ENCODE measurements around the gene SOAT2.
"Not testable (repeated sequence)": the region's sequence is repeated elsewhere in the genome, so short reads cannot be mapped to it uniquely, and the experiment has no call there.

SOAT2 gene

DNA sequence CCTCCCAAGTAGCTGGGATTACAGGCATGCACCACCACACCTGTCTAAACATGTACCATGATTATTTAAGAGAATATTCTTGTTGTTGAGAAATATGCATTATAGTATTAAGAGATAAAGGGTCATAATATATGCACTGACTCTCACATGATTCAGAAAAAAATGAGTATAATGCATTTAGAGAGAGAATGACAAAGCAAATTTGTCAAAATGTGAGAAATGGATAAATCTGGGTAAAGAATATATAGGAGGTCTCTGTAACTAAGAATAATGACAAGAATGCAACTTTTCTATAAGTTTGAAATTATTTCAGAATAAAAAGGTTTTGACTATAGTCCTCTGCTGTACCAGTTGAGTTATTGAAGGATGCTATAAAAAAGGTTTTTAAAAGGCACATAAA, 49.1 kb downstream of the SOAT2 start:
- DNase-seq: no peak
- ChIA-PET POLR2A (no interaction called here), CTCF (interaction anchor here (0.9 to 1.4 kb wide), 2 partner anchors 87 to 105 kb away, joined by 3 to 4 read pairs; no protein-coding TSS in a partner anchor)
- H3K27me3 ChIP-seq (replicated peaks in 2 of 5; ENCODE audit: control insufficient read depth in 4 of 5, insufficient read depth in 5 of 5, low read length in 4 of 5): no peaks in the 10 kb centered on the region
- H3K9me3 ChIP-seq (ENCODE audit: control extremely low read depth in 1 of 5, control insufficient read depth in 4 of 5, insufficient read depth in 2 of 5, low read depth in 1 of 5, low read length in 4 of 5): no peaks in the 10 kb centered on the region
- H3K36me3 ChIP-seq (ENCODE audit: control insufficient read depth in 4 of 4, insufficient read depth in 4 of 4, low read length in 3 of 4): no peaks in the 10 kb centered on the region
- no peaks in the 10 kb centered on the region for H3K4me1 ChIP-seq (ENCODE audit: control extremely low read depth in 1 of 4, control insufficient read depth in 4 of 4, insufficient read depth in 4 of 4, low read length in 3 of 4)
- H3K4me3 ChIP-seq (ENCODE audit: control insufficient read depth in 1 of 7, extremely low read depth in 1 of 7, insufficient read depth in 4 of 7, low read depth in 2 of 7, low read length in 6 of 7): no peak overlapping the region
- no peak overlapping the region for H3K27ac ChIP-seq (ENCODE audit: insufficient read depth in 1 of 2, low read depth in 1 of 2, low read length in 2 of 2, poor library complexity in 1 of 2, severe bottlenecking in 2 of 2)

DNA sequence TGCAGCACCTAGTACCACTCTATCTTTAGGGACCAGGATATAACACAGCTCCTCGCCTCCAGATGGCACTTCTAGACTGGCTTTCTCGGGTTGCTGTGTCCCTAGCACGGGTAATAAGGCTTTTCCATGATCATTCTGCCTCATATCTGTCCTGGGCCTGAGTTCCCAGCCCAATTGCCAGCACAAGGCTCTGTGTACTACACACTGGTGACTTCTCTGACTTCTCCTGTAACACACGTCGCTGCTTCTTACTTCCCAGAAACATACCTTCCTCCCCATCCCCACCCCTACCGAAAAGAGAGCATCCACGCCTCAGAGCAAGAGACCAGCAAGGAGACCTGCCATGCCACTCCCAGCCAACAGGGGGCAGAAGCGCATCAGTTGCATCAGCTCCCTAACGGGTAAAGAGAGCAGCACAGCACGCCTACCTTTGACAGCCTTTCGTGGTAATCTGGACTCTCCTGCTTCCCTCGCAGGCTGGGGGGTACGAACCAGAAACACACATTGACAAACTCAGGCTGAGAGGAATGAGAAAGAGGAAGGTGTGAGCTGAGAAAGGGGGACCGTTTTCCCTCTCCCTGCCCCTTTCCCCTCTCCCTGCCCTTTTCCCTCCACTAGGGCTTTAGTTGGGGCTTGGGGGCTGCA, 56.0 kb downstream of the SOAT2 start:
- ChIA-PET POLR2A (interaction anchor here (1.3 kb wide), 1 partner anchor 39 kb away, joined by 6 read pairs; no protein-coding TSS in a partner anchor), CTCF (interaction anchor here (0.7 to 8.0 kb wide), 32 partner anchors 8 to 500 kb away, joined by 3 to 97 read pairs (median 5); partner anchors contain the start of genes AAAS, CSAD, IGFBP6 and ITGB7)

DNA sequence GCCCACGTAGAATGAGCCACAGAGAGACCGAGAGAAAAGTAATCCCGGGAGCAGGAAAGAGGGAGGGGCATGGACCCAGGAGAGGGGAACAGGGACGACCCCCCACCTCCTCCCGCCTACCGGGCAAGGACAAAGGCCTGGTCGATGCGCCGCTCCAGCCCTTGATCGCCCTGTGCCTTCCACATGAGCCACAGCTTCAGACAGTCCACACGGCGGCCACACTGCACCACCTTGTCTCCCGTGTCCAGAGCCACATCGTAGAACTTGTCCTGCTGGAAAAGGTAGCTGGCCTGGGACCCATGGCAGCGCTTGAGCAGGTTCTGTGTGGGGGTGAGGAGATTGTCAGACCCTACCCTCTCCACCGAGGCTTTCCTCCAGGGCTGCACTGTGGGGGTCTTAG, 56.7 kb downstream of the SOAT2 start:
- CTCF ChIA-PET: interaction anchor here (0.7 to 8.0 kb wide), 33 partner anchors 8 to 500 kb away, joined by 3 to 97 read pairs (median 5); partner anchors contain the start of genes AAAS, CSAD, IGFBP6 and ITGB7

More for the DNA sequence above, 56.0 kb downstream of the SOAT2 start:
- Histone ChIP-seq H3K4me1 (ENCODE audit: control extremely low read depth in 1 of 4, control insufficient read depth in 4 of 4, insufficient read depth in 4 of 4, low read length in 3 of 4) (peaks cover 0 to 8% (median 2%) of the 10 kb centered on the region in 4 experiments), H3K36me3 (ENCODE audit: control insufficient read depth in 4 of 4, insufficient read depth in 4 of 4, low read length in 3 of 4) (no peaks in the 10 kb centered on the region), H3K9me3 (ENCODE audit: control extremely low read depth in 1 of 5, control insufficient read depth in 4 of 5, insufficient read depth in 2 of 5, low read depth in 1 of 5, low read length in 4 of 5) (no peaks in the 10 kb centered on the region), H3K27ac (ENCODE audit: insufficient read depth in 1 of 2, low read depth in 1 of 2, low read length in 2 of 2, poor library complexity in 1 of 2, severe bottlenecking in 2 of 2) (no peak overlapping the region), H3K4me3 (ENCODE audit: control insufficient read depth in 1 of 7, extremely low read depth in 1 of 7, insufficient read depth in 4 of 7, low read depth in 2 of 7, low read length in 6 of 7) (no peak overlapping the region), H3K27me3 (replicated peaks in 2 of 5; ENCODE audit: control insufficient read depth in 4 of 5, insufficient read depth in 5 of 5, low read length in 4 of 5) (no peaks in the 10 kb centered on the region)
- 14% methylated on average over 11 of the region's 14 CpGs for WGBS (ENCODE audit: insufficient coverage)
- DNase-seq: peak; percentile 81 to 90 (median 85)

DNA sequence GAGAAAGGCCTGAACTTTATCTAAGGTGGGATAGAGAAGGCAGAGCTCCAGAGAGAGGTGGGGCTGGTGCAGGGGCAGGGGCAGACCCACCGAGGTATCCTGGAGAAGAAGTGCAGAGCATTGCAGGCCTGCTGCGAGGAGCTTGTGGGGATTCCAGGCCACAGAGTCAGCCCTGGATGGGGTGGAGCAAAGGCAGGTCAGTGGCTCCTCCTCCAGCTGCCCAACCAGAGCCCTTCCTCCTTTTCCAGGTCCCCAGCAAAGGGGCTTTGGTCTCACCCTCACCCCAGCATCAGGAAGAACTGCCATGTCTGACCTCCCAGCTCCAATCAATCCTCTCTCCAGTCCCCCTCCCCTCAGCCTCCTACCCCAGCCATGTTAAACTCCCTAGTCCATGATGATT, 57.4 kb downstream of the SOAT2 start:
- no peaks in the 10 kb centered on the region for H3K9me3 ChIP-seq (ENCODE audit: control extremely low read depth in 1 of 5, control insufficient read depth in 4 of 5, insufficient read depth in 2 of 5, low read depth in 1 of 5, low read length in 4 of 5)
- no peak for DNase-seq
- no peaks in the 10 kb centered on the region for H3K27me3 ChIP-seq (replicated peaks in 2 of 5; ENCODE audit: control insufficient read depth in 4 of 5, insufficient read depth in 5 of 5, low read length in 4 of 5)
- H3K4me3 ChIP-seq (ENCODE audit: control insufficient read depth in 1 of 7, extremely low read depth in 1 of 7, insufficient read depth in 4 of 7, low read depth in 2 of 7, low read length in 6 of 7): no peak overlapping the region
- 94% methylated on average over 2 of the region's 2 CpGs for WGBS (ENCODE audit: insufficient coverage)
- H3K36me3 ChIP-seq (ENCODE audit: control insufficient read depth in 4 of 4, insufficient read depth in 4 of 4, low read length in 3 of 4): no peaks in the 10 kb centered on the region
- no peak overlapping the region for H3K27ac ChIP-seq (ENCODE audit: insufficient read depth in 1 of 2, low read depth in 1 of 2, low read length in 2 of 2, poor library complexity in 1 of 2, severe bottlenecking in 2 of 2)
- CTCF ChIA-PET: interaction anchor here (0.7 to 8.0 kb wide), 21 partner anchors 8 to 499 kb away, joined by 3 to 97 read pairs (median 11); partner anchors contain the start of genes AAAS, CSAD, IGFBP6 and ZNF740
- H3K4me1 ChIP-seq (ENCODE audit: control extremely low read depth in 1 of 4, control insufficient read depth in 4 of 4, insufficient read depth in 4 of 4, low read length in 3 of 4): peaks cover 0 to 8% (median 2%) of the 10 kb centered on the region in 4 experiments
- POLR2A ChIA-PET: no interaction called here

More for the DNA sequence above, 56.7 kb downstream of the SOAT2 start:
- no peak for DNase-seq
- Histone ChIP-seq H3K27ac (ENCODE audit: insufficient read depth in 1 of 2, low read depth in 1 of 2, low read length in 2 of 2, poor library complexity in 1 of 2, severe bottlenecking in 2 of 2) (no peak overlapping the region), H3K27me3 (replicated peaks in 2 of 5; ENCODE audit: control insufficient read depth in 4 of 5, insufficient read depth in 5 of 5, low read length in 4 of 5) (no peaks in the 10 kb centered on the region), H3K4me3 (ENCODE audit: control insufficient read depth in 1 of 7, extremely low read depth in 1 of 7, insufficient read depth in 4 of 7, low read depth in 2 of 7, low read length in 6 of 7) (no peak overlapping the region), H3K9me3 (ENCODE audit: control extremely low read depth in 1 of 5, control insufficient read depth in 4 of 5, insufficient read depth in 2 of 5, low read depth in 1 of 5, low read length in 4 of 5) (no peaks in the 10 kb centered on the region), H3K36me3 (ENCODE audit: control insufficient read depth in 4 of 4, insufficient read depth in 4 of 4, low read length in 3 of 4) (no peaks in the 10 kb centered on the region), H3K4me1 (ENCODE audit: control extremely low read depth in 1 of 4, control insufficient read depth in 4 of 4, insufficient read depth in 4 of 4, low read length in 3 of 4) (peaks cover 0 to 8% (median 2%) of the 10 kb centered on the region in 4 experiments)
- 91% methylated on average over 14 of the region's 16 CpGs for WGBS (ENCODE audit: insufficient coverage)
- POLR2A ChIA-PET: interaction anchor here (1.3 kb wide), 1 partner anchor 38 kb away, joined by 6 read pairs; no protein-coding TSS in a partner anchor

DNA sequence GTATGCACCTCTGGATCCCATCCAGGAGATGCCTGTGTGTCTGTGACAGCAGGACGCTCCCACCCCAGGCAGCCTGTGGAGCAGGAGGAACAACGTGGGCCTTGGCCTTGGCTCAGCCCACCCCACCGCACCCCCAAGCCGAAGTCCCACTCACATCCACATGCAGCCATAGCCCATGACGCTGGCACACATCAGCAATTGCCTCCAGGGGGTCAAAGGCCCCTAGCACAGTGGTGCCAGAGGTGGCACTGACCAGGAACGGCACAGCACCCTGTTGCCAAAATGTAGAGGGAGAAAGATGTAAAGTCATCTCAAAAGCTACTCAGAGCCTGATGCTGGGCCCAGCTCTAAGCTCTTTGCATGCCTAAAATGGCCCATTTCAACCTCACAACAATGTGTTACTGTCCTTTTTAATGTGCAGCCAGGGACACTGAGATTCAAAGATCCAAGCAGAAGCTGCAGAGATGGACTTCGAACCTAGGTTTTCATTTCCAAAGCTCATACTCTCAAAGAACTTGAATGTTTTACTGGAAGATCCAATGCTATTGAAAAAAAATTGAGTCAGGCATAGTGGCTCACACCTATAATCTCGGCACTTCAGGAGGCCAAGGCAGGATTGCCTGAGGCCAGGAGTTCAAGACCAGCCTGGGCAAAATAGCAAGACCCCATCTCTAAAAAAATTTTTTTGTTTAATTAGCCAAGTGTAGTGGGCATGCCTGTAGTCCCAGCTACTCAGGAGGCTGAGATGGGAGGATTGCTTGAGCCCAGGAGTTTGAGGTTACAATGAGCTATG, 58.0 kb downstream of the SOAT2 start:
- ChIA-PET POLR2A (no interaction called here), CTCF (interaction anchor here (0.8 to 8.0 kb wide), 15 partner anchors 7 to 160 kb away, joined by 3 to 97 read pairs (median 11); partner anchors contain the start of genes AAAS, CSAD, IGFBP6 and ZNF740)
- no peak overlapping the region for H3K27ac ChIP-seq (ENCODE audit: insufficient read depth in 1 of 2, low read depth in 1 of 2, low read length in 2 of 2, poor library complexity in 1 of 2, severe bottlenecking in 2 of 2)
- no peaks in the 10 kb centered on the region for H3K36me3 ChIP-seq (ENCODE audit: control insufficient read depth in 4 of 4, insufficient read depth in 4 of 4, low read length in 3 of 4)
- no peaks in the 10 kb centered on the region for H3K27me3 ChIP-seq (replicated peaks in 2 of 5; ENCODE audit: control insufficient read depth in 4 of 5, insufficient read depth in 5 of 5, low read length in 4 of 5)
- WGBS (ENCODE audit: insufficient coverage): 100% methylated on average over 4 of the region's 8 CpGs
- no peak overlapping the region for H3K4me3 ChIP-seq (ENCODE audit: control insufficient read depth in 1 of 7, extremely low read depth in 1 of 7, insufficient read depth in 4 of 7, low read depth in 2 of 7, low read length in 6 of 7)
- peaks cover 0 to 8% (median 2%) of the 10 kb centered on the region in 4 experiments for H3K4me1 ChIP-seq (ENCODE audit: control extremely low read depth in 1 of 4, control insufficient read depth in 4 of 4, insufficient read depth in 4 of 4, low read length in 3 of 4)
- no peaks in the 10 kb centered on the region for H3K9me3 ChIP-seq (ENCODE audit: control extremely low read depth in 1 of 5, control insufficient read depth in 4 of 5, insufficient read depth in 2 of 5, low read depth in 1 of 5, low read length in 4 of 5)
- DNase-seq: no peak

DNA sequence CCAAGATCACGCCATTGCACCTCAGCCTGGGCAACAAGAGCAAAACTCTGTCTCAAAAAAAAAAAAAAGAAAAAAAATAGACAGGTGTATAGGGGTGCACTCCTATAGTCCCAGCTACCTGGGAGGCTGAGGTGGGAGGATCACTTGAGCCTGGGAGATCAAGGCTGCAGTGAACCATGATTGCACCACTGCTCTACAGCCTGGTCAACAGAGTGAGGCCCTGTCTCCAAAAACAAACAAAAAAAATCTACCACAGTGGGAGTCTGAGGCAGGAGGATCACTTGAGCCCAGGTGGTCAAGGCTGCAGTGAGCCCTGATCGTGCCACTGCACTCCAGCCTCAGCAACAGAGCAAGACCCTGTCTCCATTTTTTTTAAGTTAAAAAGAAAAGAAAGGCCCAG, 59.7 kb downstream of the SOAT2 start:
- H3K4me3 ChIP-seq (ENCODE audit: control insufficient read depth in 1 of 7, extremely low read depth in 1 of 7, insufficient read depth in 4 of 7, low read depth in 2 of 7, low read length in 6 of 7); H3K27me3 ChIP-seq (replicated peaks in 2 of 5; ENCODE audit: control insufficient read depth in 4 of 5, insufficient read depth in 5 of 5, low read length in 4 of 5); H3K4me1 ChIP-seq (ENCODE audit: control extremely low read depth in 1 of 4, control insufficient read depth in 4 of 4, insufficient read depth in 4 of 4, low read length in 3 of 4); H3K36me3 ChIP-seq (ENCODE audit: control insufficient read depth in 4 of 4, insufficient read depth in 4 of 4, low read length in 3 of 4); DNase-seq; H3K27ac ChIP-seq (ENCODE audit: insufficient read depth in 1 of 2, low read depth in 1 of 2, low read length in 2 of 2, poor library complexity in 1 of 2, severe bottlenecking in 2 of 2); H3K9me3 ChIP-seq (ENCODE audit: control extremely low read depth in 1 of 5, control insufficient read depth in 4 of 5, insufficient read depth in 2 of 5, low read depth in 1 of 5, low read length in 4 of 5); POLR2A ChIA-PET: not testable (repeated sequence)
- 100% methylated on average over 1 of the region's 2 CpGs for WGBS (ENCODE audit: insufficient coverage)
- CTCF ChIA-PET: interaction anchor here (0.7 to 0.9 kb wide), 2 partner anchors 35 to 46 kb away, joined by 3 read pairs; no protein-coding TSS in a partner anchor

Measured in common myeloid progenitor, CD34-positive (primary cell).